Kidney epithelial cell (primary cell): ENCODE data around the gene TLR8. TPM values are rescaled to one million over a fixed set of nuclear protein-coding genes. Genes with fewer than 3 reads are reported as not detected.
"Not testable (repeated sequence)": the region's sequence is repeated elsewhere in the genome, so short reads cannot be mapped to it uniquely, and the experiment has no call there.

Experiments used
- DNase-seq: peaks from one replicate; pipeline ENCODE4 v3.0.0-alpha.2; 2010; ENCODE audit warnings: low read depth
- H3K27me3 ChIP-seq: 2 replicates; pipeline ENCODE4 v1.6.0; 2011; ENCODE audit warnings: low read length; ENCODE audit not compliant: control insufficient read depth, insufficient read depth
- H3K36me3 ChIP-seq: 2 replicates; pipeline ENCODE4 v1.5.1; 2011; ENCODE audit warnings: low read length; ENCODE audit not compliant: control insufficient read depth, insufficient read depth
- H3K4me3 ChIP-seq: 2 replicates; pipeline ENCODE4 v1.5.1; 2011; ENCODE audit warnings: low read depth, mild to moderate bottlenecking, control low read depth, low read length
- total RNA-seq: library from RNA; depleted of rRNA; stranded (reverse); fragments of >200 nt; gene quantifications from 2 replicates; pipeline ENCODE4 v1.2.3, GENCODE V29; 2015
- TF ChIP-seq, protein P1 (sequence below): IDR thresholded peaks from 2 replicates; pipeline ENCODE4 v1.5.1; 2011; ENCODE audit warnings: mild to moderate bottlenecking, moderate library complexity, low read length, control low read depth, inconsistent platforms; ENCODE audit not compliant: insufficient read depth, poor library complexity, severe bottlenecking

Gene TLR8
- total RNA-seq, 1 donor from 2014 or later = not detected

DNA sequence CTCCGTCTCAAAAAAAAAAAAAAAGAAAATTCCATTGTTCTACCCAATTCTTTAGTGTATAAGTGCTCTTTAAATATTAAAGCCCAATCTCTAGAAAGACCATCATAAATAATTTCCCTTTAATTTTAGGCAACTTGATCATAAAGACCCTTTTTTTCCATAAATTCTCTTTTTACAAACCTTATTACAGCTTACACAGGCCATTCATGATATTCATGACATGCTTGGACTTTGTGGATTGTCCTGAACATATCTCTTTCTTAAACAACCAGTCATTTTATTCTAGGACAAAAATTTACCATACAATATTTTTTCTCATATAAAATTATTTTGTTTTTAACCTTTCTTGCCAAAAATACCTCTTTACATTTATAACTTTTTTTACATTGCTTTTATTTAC, 30.5 kb downstream of the TLR8 start:
- no peak for DNase-seq

DNA sequence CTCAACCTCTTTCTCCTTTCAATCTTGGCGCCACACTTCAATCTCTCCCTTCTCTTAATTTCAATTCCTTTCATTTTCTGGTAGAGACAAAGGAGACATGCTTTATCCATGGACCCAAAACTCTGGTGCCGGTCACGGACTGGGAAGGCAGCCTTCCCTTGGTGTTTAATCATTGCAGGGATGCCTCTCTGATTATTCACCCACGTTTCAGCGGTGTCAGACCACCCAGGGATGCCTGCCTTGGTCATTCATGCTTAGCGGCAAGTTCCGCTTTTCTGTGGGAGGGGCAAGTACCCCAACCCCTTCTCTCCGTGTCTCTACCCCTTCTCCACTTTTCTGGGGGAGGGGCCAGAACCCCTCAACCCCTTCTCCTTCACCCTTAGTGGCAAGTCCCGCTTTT, 34.1 kb downstream of the TLR8 start:
- not testable (repeated sequence) for H3K36me3 ChIP-seq, DNase-seq, H3K27me3 ChIP-seq, H3K4me3 ChIP-seq

More for the DNA sequence above, 30.5 kb downstream of the TLR8 start:
- Histone ChIP-seq H3K36me3 (no peaks in the 10 kb centered on the region), H3K4me3 (no peak overlapping the region), H3K27me3 (no peaks in the 10 kb centered on the region)
- TF ChIP-seq, protein P1, sequence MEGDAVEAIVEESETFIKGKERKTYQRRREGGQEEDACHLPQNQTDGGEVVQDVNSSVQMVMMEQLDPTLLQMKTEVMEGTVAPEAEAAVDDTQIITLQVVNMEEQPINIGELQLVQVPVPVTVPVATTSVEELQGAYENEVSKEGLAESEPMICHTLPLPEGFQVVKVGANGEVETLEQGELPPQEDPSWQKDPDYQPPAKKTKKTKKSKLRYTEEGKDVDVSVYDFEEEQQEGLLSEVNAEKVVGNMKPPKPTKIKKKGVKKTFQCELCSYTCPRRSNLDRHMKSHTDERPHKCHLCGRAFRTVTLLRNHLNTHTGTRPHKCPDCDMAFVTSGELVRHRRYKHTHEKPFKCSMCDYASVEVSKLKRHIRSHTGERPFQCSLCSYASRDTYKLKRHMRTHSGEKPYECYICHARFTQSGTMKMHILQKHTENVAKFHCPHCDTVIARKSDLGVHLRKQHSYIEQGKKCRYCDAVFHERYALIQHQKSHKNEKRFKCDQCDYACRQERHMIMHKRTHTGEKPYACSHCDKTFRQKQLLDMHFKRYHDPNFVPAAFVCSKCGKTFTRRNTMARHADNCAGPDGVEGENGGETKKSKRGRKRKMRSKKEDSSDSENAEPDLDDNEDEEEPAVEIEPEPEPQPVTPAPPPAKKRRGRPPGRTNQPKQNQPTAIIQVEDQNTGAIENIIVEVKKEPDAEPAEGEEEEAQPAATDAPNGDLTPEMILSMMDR = no peak

DNA sequence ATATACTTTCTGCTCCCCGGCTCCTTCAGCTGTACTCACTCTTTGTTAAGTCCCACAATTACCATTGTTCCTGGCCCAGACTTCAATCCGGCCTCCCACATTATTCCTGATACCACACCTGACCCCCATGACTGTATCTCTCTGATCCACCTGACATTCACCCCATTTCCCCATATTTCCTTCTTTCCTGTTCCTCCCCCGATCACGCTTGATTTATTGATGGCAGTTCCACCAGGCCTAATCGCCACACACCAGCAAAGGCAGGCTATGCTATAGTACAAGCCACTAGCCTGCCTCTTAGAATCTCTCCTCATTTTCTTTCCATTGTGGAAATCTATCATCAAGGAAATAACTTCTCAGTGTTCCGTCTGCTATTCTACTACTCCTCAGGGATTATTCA, 37.2 kb downstream of the TLR8 start:
- H3K27me3 ChIP-seq, H3K36me3 ChIP-seq, DNase-seq, H3K4me3 ChIP-seq: not testable (repeated sequence)

DNA sequence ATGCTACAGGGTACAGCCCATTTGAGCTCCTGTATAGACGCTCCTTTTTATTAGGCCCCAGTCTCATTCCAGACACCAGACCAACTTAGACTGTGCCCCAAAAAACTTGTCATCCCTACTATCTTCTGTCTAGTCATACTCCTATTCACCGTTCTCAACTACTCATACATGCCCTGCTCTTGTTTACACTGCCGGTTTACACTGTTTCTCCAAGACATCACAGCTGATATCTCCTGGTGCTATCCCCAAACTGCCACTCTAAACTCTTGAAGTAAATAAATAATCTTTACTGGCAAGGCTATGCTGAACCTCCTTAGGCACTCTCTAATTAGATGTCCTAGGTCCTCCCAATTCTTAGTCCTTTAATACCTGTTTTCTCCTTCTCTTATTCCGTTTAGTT, 38.0 kb downstream of the TLR8 start:
- not testable (repeated sequence) for H3K4me3 ChIP-seq, DNase-seq, H3K27me3 ChIP-seq, H3K36me3 ChIP-seq

DNA sequence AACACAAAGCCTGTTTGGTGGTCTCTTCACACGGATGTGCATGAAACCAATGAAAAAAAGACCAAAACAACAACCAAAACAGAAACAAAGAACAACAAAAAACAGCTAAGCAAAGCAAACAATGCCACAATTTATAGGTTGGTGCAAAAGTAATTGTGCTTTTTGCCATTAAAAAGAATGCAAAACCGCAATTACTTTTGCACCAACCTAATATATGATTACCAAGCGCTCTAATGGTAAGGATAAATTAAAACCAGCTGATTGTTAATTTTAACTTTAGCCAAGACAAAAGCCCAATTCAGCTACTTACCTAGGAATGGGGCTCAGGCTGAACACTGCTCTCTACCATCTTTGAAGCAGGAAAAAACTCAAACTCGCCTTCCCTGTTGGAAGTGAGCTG, 39.1 kb downstream of the TLR8 start:
- no peak for DNase-seq
- Histone ChIP-seq H3K36me3 (no peaks in the 10 kb centered on the region), H3K4me3 (no peak overlapping the region), H3K27me3 (no peaks in the 10 kb centered on the region)
- TF ChIP-seq, protein P1 = no peak

DNA sequence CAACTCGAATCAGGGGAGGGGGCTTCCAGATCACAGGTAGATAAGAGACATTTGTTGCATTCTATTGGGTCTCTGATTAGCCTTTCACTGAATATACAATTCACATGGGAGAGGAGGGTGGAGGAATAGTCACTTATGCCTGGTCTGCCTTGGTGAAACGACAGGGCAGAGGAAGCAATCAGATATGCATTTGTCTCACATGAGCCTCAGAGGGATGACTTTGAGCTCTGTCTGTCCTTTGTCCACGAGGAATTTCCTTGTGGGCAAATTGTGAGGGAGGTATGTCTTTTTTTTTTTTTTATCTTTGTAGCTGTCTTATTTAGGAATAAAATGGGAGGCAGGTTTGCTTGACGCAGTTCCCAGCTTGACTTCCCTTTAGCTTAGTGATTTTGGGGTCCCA, 40.0 kb downstream of the TLR8 start:
- H3K36me3 ChIP-seq = no peaks in the 10 kb centered on the region
- TF ChIP-seq, protein P1 = no peak
- no peak for DNase-seq
- H3K27me3 ChIP-seq = no peaks in the 10 kb centered on the region
- no peak overlapping the region for H3K4me3 ChIP-seq

DNA sequence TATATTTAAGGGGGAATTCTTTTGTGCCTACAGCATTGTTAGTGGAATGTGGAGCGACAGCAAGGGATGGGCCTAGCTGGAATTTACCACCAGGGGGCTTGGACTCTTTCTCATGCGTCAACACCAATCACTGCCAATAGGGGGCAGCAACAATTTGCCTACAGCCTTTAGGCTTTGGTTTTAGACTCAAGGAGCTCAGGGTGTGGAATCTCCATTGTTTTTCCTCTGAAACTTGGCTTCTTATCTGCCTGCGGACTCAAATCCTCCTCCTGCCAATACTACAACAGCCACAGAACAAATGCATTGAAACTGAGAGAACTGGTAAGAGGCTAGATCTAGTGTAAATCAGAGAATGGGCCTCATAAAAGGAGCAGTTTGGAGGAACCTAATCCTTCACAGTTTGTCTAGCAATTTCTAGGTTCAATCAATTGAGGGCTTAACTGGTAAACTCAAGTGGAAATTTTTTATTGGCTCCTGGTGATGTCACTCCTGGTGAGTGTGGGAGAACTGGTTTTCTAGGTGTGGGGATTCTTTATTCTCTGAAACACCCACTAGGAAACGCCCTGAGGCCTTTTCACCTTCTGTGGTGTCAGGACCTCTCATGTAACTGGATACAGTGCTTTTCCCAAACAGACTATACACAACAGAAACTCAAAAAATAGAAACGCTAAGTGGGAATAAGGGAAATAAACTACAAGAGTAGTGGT, 40.6 kb downstream of the TLR8 start:
- Histone ChIP-seq H3K27me3 (no peaks in the 10 kb centered on the region), H3K4me3 (no peak overlapping the region), H3K36me3 (no peaks in the 10 kb centered on the region)
- TF ChIP-seq, protein P1 = peak; percentile 93
- DNase-seq = peak; percentile 32
